MM.1S (cell line): ENCODE measurements around the gene FAM193B.

Experiments used
- DNase-seq: peaks from one replicate; pipeline ENCODE4 v3.0.0-alpha.2; 2015
- H2AFZ ChIP-seq: fragments of 300-600 bp; sonication (generic); 2 replicates; pipeline ENCODE4 v1.6.0; 2016; ENCODE audit warnings: antibody characterized with exemption, low read length
- H3F3A ChIP-seq: fragments of 300-600 bp; sonication (generic); 2 replicates; pipeline ENCODE4 v1.6.1; 2016; ENCODE audit warnings: mild to moderate bottlenecking, antibody characterized with exemption, low read length, moderate library complexity, mixed read lengths; ENCODE audit not compliant: insufficient read depth
- H3K27ac ChIP-seq: fragments of 300-600 bp; sonication (generic); 2 replicates; pipeline ENCODE4 v1.5.1; 2016; ENCODE audit warnings: mild to moderate bottlenecking, low read length
- H3K27me3 ChIP-seq: fragments of 300-600 bp; sonication (generic); replicated peaks from 2 replicates; pipeline ENCODE4 v1.6.0; 2016; ENCODE audit warnings: low read length; ENCODE audit not compliant: insufficient read depth
- H3K36me3 ChIP-seq: fragments of 300-600 bp; sonication (generic); replicated peaks from 2 replicates; pipeline ENCODE4 v1.6.1; 2016; ENCODE audit warnings: mild to moderate bottlenecking, low read length, mixed read lengths; ENCODE audit not compliant: insufficient read depth
- H3K4me1 ChIP-seq: fragments of 300-600 bp; sonication (generic); 2 replicates; pipeline ENCODE4 v1.6.1; 2016; ENCODE audit warnings: low read length, mixed read lengths
- H3K4me2 ChIP-seq: fragments of 300-600 bp; sonication (generic); 2 replicates; pipeline ENCODE4 v1.6.0; 2016; ENCODE audit warnings: low read depth, low read length
- H3K4me3 ChIP-seq: fragments of 300-600 bp; sonication (generic); 2 replicates; pipeline ENCODE4 v1.5.1; 2016; ENCODE audit warnings: low read length, mixed read lengths
- H3K79me2 ChIP-seq: fragments of 300-600 bp; sonication (generic); 2 replicates; pipeline ENCODE4 v1.6.1; 2016; ENCODE audit warnings: mixed run types, low read length, mixed read lengths
- H3K9ac ChIP-seq: fragments of 300-600 bp; sonication (generic); 2 replicates; pipeline ENCODE4 v1.6.1; 2016; ENCODE audit warnings: low read length, mixed read lengths
- H3K9me2 ChIP-seq: fragments of 300-600 bp; sonication (generic); replicated peaks from 2 replicates; pipeline ENCODE4 v1.6.1; 2016; ENCODE audit warnings: mild to moderate bottlenecking, low read length, mixed read lengths; ENCODE audit not compliant: insufficient read depth
- H3K9me3 ChIP-seq: fragments of 300-600 bp; sonication (generic); replicated peaks from 2 replicates; pipeline ENCODE4 v1.6.1; 2016; ENCODE audit warnings: mild to moderate bottlenecking, low read length, mixed read lengths; ENCODE audit not compliant: insufficient read depth
- H4K20me1 ChIP-seq: fragments of 300-600 bp; sonication (generic); 2 replicates; pipeline ENCODE4 v1.6.1; 2016; ENCODE audit warnings: mild to moderate bottlenecking, low read length, moderate library complexity, mixed read lengths; ENCODE audit not compliant: insufficient read depth
- CTCF ChIP-seq: fragments of 300-600 bp; sonication (generic); IDR thresholded peaks from 2 replicates; pipeline ENCODE4 v1.5.1; 2016; ENCODE audit warnings: antibody characterized with exemption, low read length, mixed read lengths
- EZH2 ChIP-seq: fragments of 300-600 bp; sonication (generic); optimal IDR thresholded peaks from 2 replicates; pipeline ENCODE3; 2017; ENCODE audit warnings: low read depth, mild to moderate bottlenecking, antibody characterized with exemption, low read length, mixed read lengths
- EZH2phosphoT487 ChIP-seq: fragments of 300-600 bp; sonication (generic); IDR thresholded peaks from 2 replicates; pipeline ENCODE4 v1.6.1; 2018; ENCODE audit warnings: antibody characterized with exemption, low read length

The FAM193B gene

DNA sequence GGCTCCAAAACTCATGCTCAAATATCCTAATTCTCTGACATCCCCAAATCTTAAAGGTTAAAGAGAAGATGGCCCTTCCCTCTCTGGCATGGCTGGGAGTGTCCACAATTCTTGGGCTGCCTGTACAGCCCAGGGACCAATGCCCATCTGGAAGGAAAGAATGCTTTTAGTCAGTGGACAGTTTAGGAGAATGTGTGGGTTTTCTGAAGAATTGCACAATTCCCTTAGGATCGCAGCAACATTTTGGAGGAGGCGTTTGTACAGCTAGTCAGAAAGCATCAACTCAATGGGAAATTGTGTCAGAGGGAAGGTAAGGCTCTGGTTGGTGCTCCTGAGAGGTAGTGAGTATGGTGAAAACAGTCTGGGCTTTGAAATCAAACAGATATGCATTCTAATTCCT lies 15.0 kb downstream of the FAM193B start:
- no peaks in the 10 kb centered on the region for H4K20me1 ChIP-seq
- no peaks in the 10 kb centered on the region for H3K4me1 ChIP-seq
- TF ChIP-seq CTCF, result no peak
- no peak for TF ChIP-seq EZH2phosphoT487
- TF ChIP-seq EZH2, result no peak
- no peaks in the 10 kb centered on the region for H3K9me3 ChIP-seq
- DNase-seq, result no peak
- H3K27me3 ChIP-seq, result no peaks in the 10 kb centered on the region
- no peak overlapping the region for H2AFZ ChIP-seq
- peaks cover 70% of the 10 kb centered on the region for H3K79me2 ChIP-seq
- H3K27ac ChIP-seq, result no peak overlapping the region
- H3K9ac ChIP-seq, result no peak overlapping the region
- no peak overlapping the region for H3K4me2 ChIP-seq
- no peaks in the 10 kb centered on the region; the same call in 1 of the 2 replicates for H3K36me3 ChIP-seq
- no peaks in the 10 kb centered on the region for H3K9me2 ChIP-seq
- H3K4me3 ChIP-seq, result no peak overlapping the region
- no peaks in the 10 kb centered on the region for H3F3A ChIP-seq

GRCh38 chr5:177538876-177539275 lies 15.5 kb downstream of the FAM193B start:
- Histone ChIP-seq H3K4me3 (no peak overlapping the region), H3K36me3 (no peaks in the 10 kb centered on the region; the same call in 1 of the 2 replicates), H3K9me3 (no peaks in the 10 kb centered on the region), H3K9ac (no peak overlapping the region), H3K9me2 (no peaks in the 10 kb centered on the region), H4K20me1 (no peaks in the 10 kb centered on the region), H3K27ac (no peak overlapping the region), H3K4me1 (no peaks in the 10 kb centered on the region), H2AFZ (no peak overlapping the region), H3F3A (no peaks in the 10 kb centered on the region), H3K4me2 (no peak overlapping the region), H3K27me3 (no peaks in the 10 kb centered on the region), H3K79me2 (peaks cover 66% of the 10 kb centered on the region)
- DNase-seq, result no peak
- TF ChIP-seq EZH2 (no peak), CTCF (no peak), EZH2phosphoT487 (no peak)

DNA sequence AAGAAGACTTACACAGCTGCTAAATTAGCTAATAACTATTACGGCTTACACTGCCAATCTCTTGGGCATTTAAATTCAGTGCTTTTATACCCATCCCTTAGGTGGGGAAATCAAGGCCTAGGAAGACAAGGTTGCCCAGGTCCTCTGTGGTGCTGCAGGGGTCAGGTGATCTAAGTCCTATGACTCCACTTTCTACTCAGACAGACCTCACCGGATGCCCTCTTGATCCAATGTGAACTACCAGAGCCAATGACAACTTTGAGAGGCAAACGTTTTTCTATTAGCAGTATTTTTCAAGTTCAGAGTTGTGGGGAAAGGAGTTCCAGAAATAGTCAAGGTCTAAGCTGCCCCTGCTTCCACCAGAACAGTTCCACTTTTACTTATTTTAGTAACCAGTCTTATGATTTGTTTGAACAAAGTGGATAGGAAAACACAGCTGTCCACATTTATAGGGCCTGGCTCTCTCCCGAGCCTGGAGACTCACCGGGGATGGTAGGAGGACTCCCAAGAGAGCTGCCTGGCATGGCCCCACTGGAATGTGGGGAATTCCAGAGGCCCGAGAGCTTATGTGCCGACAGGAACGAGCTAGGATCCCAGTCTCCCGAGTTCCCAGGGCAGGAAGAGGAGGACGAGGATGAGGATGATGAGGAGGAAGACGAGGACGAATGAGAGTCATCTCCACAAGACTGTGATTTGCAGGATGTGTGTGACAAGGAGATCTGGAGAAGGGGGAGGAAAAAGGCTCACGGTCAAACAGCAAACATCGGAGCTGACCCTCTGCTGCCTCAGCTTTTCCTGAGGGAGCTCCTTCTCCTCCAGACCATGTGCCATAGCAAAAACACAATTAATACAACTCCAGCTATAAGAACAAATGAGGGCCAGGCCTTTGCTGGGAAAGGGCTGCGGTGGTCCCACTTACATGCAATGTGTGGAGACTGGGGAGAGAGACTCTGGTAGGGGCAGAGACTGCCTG lies 16.7 kb downstream of the FAM193B start:
- Histone ChIP-seq H3K27me3 (no peaks in the 10 kb centered on the region), H3F3A (no peaks in the 10 kb centered on the region), H3K4me1 (no peaks in the 10 kb centered on the region), H3K27ac (no peak overlapping the region), H3K79me2 (peaks cover 55% of the 10 kb centered on the region), H3K9ac (no peak overlapping the region), H3K9me2 (no peaks in the 10 kb centered on the region), H3K36me3 (no peaks in the 10 kb centered on the region; the same call in 1 of the 2 replicates), H3K9me3 (no peaks in the 10 kb centered on the region), H2AFZ (no peak overlapping the region), H4K20me1 (no peaks in the 10 kb centered on the region), H3K4me3 (no peak overlapping the region), H3K4me2 (no peak overlapping the region)
- TF ChIP-seq CTCF (no peak), EZH2phosphoT487 (no peak), EZH2 (no peak)
- DNase-seq, result no peak
